ENCODE data around the gene PWP2. TPM values are rescaled to one million over a fixed set of nuclear protein-coding genes. Genes with fewer than 3 reads are reported as not detected.
A peak's percentile ranks its signal among the peaks of the same experiment; 100 is the strongest.
"Not testable (repeated sequence)": the region's sequence is repeated elsewhere in the genome, so short reads cannot be mapped to it uniquely, and the experiment has no call there.

Gene PWP2
- total RNA-seq (ENCODE audit: insufficient read depth, low replicate concordance) = 3.6 TPM

DNA sequence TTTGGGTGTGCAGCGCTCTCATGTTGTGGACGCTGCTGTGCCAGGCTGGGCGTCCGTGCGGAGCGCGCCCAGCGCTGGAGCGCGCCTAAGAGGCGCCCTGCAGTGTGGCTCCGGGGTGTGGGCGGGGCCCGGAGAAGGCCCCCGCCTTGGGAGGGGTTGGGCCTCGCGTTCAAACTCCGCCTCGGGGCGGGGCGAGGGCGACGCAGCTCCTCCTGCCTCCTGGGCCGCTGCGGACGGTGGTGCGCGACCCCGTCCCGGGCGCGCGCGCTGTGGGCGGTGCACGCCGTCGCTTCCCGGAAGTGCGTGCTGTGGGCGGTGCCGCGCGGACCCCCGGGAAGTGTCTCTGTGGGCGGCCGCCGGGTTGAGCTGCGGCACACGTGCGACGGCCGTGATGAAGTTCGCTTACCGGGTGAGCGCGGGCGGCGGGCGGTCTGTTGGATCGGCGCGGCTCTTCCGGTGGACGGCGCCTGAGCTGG, at the start of gene PWP2:
Gene PWP2 (plus strand): TSS at position 374 of the 476 bp plus-strand sequence. CDS start 18 bp downstream, at position 392.
- DNase-seq (ENCODE audit: low spot score) = not testable (repeated sequence)

DNA sequence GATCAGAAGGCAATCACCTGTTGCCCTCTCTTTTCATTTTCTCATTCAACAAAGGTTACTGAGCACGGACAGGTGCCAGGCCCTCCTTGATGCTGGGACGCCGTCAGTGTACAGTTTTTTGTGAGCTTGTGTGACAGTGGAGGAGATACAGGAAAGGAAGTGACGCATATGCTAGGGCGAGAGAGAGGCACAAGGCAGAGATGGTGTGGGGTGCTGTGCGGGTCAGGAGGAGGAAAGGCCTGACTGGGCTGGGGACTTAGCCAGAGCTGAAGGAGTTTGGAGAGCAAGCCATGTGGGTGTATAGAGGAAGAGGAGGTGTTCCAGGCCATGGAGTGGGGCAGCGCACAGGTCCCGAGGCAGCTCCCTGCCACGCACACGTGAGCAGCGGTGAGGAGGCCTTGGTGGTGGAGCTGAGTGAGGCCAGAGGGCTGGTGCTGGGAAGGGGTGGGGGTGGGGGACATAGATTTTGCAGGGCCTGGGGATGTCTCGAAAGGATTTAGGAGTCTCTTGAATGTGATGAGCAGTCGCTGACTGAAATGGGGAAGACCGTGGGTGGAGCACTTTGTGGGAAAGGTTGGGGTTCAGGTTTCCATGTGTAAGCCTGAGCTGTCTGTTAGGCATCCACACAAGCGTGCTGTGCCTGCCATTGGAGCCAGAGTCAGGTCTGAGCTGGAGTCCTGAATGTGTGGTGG, 49.1 kb upstream of the PWP2 start:
- DNase-seq (ENCODE audit: low spot score) = no peak

DNA sequence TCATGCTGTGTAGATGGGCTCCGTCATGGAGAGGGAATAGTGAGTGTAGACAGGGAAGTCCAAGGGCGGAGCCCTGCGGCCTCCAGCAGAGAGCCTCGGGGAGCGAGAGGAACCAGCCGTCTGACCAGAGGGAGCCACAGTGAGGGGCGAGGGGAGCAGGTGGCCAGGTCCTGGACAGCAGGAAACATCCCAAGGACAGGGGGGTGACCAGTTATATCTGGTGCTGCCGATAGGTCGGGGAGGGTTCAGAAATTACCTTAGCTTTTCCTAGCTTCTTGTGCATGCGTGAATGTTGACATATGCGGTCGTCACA, 48.6 kb upstream of the PWP2 start:
- DNase-seq (ENCODE audit: low spot score) = no peak

DNA sequence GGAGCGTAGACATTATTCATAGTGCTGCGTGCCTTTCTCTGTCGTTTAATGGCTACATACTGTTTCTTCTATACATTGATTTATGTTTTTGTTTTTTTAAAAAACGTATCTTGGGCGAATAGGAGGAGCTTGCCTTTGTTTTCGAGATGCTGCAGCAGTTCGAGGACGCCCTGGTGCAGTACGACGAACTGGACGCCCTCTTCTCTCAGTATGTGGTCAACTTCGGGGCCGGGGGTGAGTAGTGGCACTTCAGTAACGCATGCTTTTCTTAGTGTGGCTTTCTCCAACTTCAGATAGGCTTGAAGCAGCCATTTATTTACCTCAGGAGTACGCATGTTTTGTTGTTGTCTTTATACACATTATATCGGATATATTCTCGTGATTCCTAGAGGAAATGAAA, 48.2 kb upstream of the PWP2 start:
- DNase-seq (ENCODE audit: low spot score) = no peak

DNA sequence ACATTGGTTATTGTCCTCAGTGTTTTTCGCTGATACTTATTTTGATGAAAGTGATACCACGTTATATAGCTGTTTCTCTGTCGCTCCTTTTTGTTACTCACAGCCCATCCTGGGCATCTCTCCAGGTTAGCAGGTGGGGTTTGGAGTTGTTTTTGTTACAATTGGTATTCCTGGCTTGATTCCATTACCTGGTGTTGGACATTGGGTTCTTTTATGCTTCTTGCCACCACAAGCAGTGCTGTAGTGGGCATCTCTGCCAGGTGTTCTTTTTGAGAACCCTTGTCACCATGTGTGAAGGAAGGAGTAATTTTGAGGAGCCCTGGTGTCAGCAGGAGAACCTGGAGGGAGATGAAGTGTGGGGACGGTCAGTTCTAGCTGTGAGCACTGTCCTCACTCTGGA, 47.5 kb upstream of the PWP2 start:
- no peak for DNase-seq (ENCODE audit: low spot score)

DNA sequence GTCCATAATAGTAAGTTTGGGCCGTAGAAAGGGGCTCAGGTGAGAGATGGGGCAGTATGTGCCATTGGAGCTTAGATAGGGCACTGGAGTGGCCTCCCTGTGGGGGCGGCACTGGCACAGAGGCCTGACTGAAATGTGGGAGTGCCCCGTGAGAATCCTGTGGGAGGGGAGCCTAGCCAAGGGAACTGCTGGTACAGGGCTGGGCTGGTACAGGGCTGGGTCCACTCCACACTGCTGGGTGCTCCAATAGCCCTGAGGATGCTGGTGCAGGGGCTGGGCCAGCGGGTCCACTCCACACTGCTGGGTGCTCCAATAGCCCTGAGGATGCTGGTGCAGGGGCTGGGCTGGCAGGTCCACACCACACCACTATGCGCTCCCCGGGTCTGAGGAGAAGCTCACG, 44.8 kb upstream of the PWP2 start:
- DNase-seq (ENCODE audit: low spot score) = no peak

DNA sequence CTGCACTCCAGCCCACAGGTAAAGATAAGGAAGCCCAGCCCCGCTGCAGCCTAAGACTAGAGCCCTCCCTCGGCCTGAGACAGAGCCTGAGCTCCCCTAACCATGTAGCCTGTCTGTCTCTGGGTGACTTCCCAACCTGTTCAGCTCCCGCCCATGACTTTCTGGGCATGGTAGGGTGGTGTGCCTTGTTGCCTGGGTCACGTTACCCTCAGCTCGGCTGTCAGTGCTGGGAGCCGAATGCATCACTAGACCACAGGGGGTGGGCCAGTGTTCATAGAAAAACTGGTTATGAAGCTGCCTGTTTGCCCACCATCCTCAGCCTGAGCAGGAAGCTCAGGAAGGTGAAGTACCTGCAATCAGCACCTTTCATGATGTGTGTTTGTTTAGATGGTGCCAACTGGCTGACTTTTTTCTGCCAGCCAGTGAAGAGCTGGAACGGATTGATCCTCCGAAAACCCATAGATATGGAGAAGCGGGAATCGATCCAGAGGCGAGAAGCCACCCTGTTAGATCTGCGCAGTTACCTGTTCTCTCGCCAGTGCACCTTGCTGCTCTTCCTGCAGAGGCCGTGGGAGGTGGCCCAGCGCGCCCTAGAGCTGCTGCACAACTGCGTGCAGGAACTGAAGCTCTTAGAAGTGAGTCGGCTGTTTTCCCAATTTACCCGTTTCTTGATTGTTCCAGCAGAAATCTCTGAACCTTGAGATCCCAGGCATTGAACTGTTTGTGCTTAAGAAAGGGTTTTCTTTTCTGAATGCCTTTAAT, 43.9 kb upstream of the PWP2 start:
- DNase-seq (ENCODE audit: low spot score) = no peak

DNA sequence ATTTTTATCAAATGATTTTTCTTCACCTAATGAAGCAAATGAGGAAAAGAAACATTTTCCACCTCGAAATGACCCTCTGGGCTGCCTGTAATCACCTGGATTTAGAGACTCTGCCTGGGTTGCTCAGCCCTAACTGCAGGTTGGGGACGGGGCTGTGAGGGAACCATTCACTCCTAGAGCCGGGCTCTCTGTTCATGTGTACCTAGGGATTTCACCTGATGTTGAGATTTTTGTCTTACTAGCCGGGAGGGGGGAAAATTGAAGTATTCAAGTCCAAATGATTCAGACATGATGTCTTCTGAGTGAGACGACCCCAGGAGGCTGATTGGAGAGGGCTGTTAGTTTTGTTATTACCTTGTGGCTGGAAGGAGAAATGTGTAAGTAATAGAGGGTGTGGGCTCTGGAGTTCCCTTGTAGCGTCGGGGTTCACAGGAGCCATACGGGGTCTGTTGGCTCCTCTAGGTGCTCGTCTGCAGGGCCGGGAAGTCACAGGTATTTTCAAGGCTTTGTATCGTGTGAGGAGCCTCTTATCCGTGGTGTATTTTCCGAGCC, 42.3 kb upstream of the PWP2 start:
- no peak for DNase-seq (ENCODE audit: low spot score)

DNA sequence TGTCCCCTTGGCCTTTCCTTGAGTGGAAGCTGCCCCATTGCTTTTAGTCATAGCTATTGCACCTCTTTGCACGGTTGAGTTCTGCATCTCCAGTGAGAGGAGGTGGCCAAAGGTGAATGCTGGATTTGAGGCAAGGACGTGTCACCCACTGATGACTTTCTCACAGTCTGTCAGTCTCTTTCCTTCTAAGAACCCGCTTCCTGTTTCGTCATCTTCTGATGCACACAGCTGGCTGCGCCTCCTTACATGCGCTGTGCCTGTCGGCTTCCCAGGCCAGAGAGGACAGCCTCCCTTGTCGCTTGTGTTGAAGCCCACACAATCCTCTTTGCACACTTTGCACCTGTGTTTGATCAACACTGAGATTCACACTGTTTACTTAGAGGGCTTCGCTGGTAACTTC, 41.8 kb upstream of the PWP2 start:
- DNase-seq (ENCODE audit: low spot score) = no peak

DNA sequence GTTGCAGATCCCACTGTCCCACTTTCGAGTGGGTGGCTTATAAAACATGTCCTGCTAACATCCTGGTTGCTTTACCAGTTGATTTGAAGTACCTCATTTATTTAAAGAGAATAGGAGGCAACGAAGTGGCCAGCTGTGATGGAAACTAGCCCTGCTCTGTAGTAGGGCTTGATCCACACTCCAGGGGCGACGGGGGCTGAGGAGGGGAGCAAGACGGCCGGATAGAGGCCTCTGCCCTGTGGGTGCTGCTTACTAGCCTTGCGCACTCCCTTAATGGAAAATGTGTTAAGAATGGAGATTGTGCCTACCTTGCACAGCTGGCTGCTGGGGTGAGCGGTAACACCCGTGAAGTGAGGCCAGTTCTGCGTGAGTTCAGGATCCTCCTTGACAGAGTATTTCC, 41.1 kb upstream of the PWP2 start:
- no peak for DNase-seq (ENCODE audit: low spot score)

DNA sequence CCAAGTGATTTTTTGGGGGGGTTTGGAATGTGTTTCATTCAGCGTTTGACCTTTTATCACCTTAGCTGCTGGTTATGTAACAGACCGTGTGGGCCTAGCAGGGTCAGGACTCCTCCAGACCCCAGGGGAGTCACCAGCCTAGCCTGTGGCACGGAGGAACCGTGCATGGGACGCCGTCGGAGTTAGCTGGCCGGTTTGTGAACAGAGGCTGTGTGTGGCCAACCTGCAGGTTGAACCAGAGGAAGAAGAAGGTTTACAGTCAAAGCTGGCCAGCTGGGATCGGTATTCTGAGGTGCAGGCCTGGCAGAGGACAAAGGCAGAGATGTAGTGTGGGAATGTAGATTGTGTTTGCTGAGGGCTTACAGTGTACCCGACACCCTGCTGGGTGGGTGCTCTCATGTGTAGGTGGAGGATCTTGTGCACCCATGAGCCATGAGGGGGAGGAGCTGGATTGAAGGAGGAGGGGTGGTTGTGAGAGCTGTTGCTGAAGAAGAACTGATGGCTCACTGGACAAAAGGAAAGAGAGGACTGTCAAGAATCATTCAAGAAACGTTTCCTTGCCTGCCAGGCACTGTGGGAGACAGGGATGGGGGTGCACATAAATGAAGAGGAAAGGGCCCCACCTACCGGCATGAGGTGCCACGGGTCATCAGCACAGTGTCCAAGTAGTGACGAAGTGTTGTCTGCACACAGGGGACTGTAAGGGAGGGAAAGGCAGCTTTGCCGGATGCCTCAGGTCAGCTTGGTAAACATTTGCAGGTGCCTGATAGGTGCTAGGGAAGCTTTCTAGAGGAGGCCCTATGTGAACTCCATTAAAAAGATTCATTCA, 40.0 kb upstream of the PWP2 start:
- no peak for DNase-seq (ENCODE audit: low spot score)

DNA sequence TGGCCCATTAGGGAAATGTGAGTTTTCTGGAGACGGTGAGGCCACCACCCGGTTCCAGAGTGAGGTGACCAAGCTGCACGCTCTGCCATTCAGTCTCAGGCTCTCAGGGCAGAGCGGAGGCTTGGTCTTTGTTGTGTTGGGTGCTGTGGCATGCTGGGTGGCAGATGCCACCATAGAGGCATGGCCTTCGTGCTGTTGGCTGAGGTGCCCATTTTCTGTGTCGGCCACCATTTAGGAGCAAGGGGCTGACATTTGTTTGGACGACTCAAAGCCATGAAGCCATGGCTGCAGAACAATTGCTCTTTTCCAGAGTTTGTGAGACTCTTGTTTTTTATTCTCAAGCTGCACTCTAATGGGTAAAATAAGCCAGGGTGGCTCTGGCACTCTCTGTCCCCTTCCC, 36.8 kb upstream of the PWP2 start:
- no peak for DNase-seq (ENCODE audit: low spot score)

DNA sequence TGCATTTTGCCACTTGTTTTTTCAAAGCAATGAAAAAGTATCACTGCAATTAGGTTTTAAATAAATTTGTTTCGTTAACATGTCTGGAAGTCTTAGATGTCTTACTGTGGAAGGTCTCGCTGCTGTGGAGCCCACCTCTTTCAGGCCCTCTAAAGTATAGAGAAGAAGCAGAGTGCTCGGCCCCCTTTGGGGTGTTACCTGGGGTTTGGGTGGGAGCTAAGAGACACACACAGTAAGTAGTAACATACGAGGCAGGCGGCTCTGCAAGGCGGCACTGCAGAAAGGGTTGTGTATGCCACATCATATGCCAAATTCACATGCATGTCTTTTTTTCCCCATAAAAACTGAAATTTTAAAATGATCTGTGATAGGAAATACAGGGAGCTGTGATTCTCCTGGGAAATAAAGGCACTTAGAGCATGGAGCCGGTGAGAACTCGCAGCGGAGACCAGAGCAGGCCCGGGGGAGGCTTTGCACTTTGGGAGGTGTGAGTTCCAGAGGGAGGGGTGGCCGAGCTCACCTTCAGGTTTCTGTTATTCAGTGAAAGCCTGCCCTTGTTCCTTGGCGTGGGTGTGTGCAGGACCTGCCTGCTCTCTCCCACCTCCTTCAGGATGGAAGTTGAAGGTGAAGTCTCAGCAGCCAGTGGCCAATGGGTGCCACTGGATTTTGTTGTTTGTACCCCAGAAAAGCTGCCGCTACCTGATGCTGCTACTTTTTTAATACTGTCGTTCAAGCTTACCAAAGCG, 35.7 kb upstream of the PWP2 start:
- DNase-seq (ENCODE audit: low spot score) = no peak

DNA sequence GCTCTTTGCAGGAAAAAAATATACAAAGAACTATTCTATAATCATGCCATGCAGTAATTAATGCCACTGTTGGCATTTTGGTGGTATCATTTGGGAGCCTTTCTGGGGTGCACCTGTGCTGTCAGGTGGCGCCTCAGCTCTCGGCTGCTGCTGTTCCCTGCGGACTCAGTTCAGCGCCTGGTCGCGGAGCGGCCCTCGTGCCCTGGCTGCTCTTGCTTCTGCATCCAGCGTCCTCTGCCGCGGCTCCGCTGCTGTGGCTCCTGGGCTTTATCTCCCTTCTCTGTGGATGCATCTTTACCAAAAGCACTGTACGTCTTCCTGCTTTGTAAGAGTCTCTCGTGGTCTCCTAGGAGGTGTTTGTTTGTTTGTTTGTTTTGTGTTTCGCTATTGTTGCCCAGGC, 35.1 kb upstream of the PWP2 start:
- no peak for DNase-seq (ENCODE audit: low spot score)

DNA sequence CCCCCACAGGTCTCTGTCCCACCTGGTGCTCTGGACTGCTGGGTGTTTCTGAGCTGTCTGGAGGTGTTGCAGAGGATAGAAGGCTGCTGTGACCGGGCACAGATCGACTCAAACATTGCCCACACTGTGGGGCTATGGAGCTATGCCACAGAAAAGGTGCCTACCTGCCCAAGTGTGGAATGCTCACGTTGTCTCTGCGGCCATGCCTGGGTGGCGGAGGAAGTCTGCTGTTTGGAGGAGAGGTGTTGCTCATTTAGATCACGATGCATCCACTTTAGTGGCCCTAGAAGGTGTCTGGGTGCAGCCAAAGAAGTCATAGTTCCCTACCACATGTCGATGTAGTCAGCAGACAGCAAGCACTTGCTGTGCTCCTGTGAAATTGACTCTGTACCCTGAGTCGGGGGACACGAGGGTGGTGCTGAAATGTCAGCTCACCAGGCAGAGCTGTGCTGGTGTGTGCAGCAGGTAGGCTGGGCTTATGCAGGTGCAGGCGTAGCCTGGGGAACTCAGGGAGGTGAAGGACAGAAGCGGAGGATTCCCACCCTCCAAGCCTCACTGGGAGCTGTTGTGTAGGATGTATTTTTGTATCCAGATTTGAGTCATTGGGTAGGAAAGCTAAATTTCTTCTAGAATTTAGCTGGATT, 32.8 kb upstream of the PWP2 start:
- no peak for DNase-seq (ENCODE audit: low spot score)

DNA sequence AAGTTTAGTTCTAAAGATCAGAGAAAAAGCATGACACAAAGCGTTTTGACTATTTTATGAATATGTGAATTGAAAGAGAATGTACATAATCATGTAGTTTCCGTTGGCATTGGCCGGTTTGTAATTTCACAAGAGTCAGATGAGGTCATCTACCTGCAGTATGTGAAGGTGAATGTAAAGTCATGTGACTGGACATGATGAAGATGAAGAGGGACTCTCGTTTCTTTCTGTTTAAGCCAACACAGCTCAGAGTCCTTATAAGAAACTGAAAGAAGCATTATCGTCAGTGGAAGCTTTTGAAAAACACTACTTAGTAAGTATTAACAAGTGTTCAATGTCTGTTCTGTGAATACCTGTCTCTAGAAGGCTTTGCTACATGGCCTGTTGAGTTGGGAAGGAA, 30.9 kb upstream of the PWP2 start:
- no peak for DNase-seq (ENCODE audit: low spot score)

DNA sequence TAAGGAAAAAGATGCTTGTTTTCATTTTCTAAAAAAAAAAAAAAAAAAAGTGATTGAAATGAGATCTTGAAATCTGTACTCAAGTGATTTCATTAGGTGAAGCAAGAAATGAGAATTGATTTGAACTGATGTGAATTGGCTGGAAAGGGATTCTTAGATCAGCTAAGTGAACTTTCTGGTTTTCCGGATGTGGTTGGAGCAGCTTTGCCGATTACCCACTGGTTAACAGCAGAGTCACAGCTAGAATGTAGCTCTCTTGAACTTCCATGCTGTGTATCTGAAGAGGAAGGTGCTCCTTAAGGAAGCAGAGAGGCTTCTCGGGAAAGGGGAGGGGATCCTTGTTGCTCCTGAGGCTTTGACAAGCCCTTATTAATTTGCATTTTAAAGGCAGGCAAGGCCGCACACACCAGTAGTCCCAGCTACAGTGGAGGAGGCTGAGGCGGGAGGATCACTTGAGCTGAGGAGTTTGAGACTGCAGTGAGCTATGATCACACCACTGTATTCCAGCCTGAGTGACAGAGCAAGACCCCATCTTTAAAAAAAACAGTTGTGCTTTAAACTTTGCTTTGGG, 28.7 kb upstream of the PWP2 start:
- no peak for DNase-seq (ENCODE audit: low spot score)

DNA sequence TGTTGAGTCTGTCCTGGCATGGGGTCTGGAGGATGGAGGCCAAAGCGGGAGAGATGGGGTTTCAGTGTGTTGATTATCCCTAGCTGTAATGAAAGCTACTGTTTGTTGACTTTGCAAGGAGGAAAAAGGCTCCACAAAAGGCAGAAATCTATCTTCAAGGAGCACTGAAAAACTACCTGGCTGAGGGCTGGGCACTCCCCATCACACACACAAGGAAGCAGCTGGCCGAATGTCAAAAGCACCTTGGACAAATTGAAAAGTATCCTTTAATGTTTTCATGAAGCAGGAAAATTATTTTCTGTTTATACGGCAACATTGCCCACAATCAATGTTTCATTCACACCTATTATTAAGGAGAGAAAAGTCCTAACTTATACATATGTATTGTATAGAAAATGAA, 27.8 kb upstream of the PWP2 start:
- no peak for DNase-seq (ENCODE audit: low spot score)

DNA sequence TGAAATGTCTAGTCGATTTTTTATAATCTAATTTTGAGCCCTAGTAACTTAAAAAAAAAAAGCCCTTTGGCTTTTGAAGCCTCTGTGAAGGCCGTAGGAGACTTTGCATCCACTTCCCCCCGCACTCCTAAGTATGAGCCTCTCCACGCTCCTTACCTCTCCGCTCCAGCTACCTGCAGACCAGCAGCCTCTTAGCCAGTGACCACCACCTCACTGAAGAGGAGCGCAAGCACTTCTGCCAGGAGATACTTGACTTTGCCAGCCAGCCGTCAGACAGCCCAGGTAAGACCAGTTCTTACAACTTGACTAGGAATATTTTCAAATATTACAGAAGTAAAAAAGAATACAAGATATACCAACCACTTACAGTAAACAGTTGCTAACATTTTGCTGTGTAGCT, 27.4 kb upstream of the PWP2 start:
- no peak for DNase-seq (ENCODE audit: low spot score)

DNA sequence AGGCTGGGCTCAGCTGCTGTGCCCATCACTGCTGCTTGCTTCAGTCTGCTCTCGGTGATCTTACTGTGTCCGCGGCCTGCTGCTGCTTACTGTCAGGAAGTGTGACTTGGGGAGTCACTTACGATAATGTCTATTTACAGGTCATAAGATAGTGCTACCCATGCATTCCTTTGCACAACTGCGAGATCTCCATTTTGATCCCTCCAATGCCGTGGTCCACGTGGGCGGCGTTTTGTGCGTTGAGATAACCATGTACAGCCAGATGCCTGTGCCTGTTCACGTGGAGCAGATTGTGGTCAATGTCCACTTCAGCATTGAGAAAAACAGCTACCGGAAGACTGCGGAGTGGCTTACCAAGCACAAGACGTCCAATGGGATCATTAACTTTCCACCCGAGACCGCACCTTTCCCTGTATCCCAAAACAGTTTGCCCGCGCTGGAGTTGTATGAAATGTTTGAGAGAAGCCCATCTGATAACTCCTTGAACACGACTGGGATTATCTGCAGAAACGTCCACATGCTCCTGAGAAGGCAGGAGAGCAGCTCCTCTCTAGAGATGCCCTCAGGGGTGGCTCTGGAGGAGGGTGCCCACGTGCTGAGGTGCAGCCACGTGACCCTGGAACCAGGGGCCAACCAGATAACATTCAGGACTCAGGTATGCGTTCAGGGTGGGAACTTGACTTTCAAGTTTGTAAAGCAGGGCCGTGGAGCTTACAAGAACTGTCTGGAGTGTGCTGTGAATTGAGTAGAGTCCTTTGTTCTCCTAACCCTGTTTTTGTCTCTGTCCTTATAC, 24.4 kb upstream of the PWP2 start:
- peak; percentile 75 for DNase-seq (ENCODE audit: low spot score)
